Endodermal cell (in vitro differentiated cells): ENCODE results near the gene LRRN1. TPM values are rescaled to one million over a fixed set of nuclear protein-coding genes. Genes with fewer than 3 reads are reported as not detected.

Experiments used
- DNase-seq: peaks from one replicate; pipeline ENCODE4 v3.0.0-alpha.2; 2017
- H3K27ac ChIP-seq: 2 replicates; pipeline ENCODE4 v1.5.1; 2013; ENCODE audit warnings: mild to moderate bottlenecking, low read depth, low read length, moderate library complexity
- H3K27me3 ChIP-seq: 2 replicates; pipeline ENCODE4 v1.6.1; 2013; ENCODE audit warnings: mild to moderate bottlenecking, low read length, moderate library complexity; ENCODE audit not compliant: insufficient read depth, control insufficient read depth, poor library complexity, severe bottlenecking
- H3K36me3 ChIP-seq: 2 replicates; pipeline ENCODE4 v1.7.0; 2013; ENCODE audit warnings: mild to moderate bottlenecking, low read length, moderate library complexity; ENCODE audit not compliant: control insufficient read depth, insufficient read depth
- H3K4me1 ChIP-seq: one replicate; pipeline ENCODE4 v1.7.0; 2013; ENCODE audit warnings: low read length; ENCODE audit not compliant: control insufficient read depth, insufficient read depth
- H3K4me3 ChIP-seq: 2 replicates; pipeline ENCODE4 v1.5.1; 2013; ENCODE audit warnings: mild to moderate bottlenecking, low read length, moderate library complexity
- H3K9ac ChIP-seq: 2 replicates; pipeline ENCODE4 v1.6.1; 2013; ENCODE audit warnings: mild to moderate bottlenecking, low read length, moderate library complexity; ENCODE audit not compliant: poor library complexity, severe bottlenecking; ENCODE audit errors: extremely low read depth
- H3K9me3 ChIP-seq: 2 replicates; pipeline ENCODE4 v1.6.1; 2013; ENCODE audit warnings: mild to moderate bottlenecking, low read length, moderate library complexity; ENCODE audit not compliant: control insufficient read depth
- H3K27ac Mint-ChIP-seq: 2 replicates; pipeline ENCODE4 v1.8.0; 2020; ENCODE audit warnings: mixed read lengths
- H3K27me3 Mint-ChIP-seq: 2 replicates; pipeline ENCODE4 v1.8.0; 2021; ENCODE audit warnings: mild to moderate bottlenecking, mixed read lengths; ENCODE audit not compliant: insufficient read depth
- H3K36me3 Mint-ChIP-seq: 2 replicates; pipeline ENCODE4 v1.8.0; 2020; ENCODE audit warnings: low read depth, mixed read lengths
- H3K4me1 Mint-ChIP-seq: 2 replicates; pipeline ENCODE4 v1.8.0; 2020; ENCODE audit warnings: mixed read lengths
- H3K4me3 Mint-ChIP-seq: 2 replicates; pipeline ENCODE4 v1.8.0; 2020; ENCODE audit warnings: mild to moderate bottlenecking, moderate library complexity, mixed read lengths
- H3K9me3 Mint-ChIP-seq: 2 replicates; pipeline ENCODE4 v1.8.0; 2020; ENCODE audit warnings: mild to moderate bottlenecking, mixed read lengths
- CTCF ChIP-seq: fragments of 200-600 bp; sonication (generic); conservative IDR thresholded peaks from 2 replicates; pipeline ENCODE4 v1.5.0; 2021; ENCODE audit warnings: antibody characterized with exemption, mild to moderate bottlenecking
- WGBS, 2 experiments: methylation state at CpG; one replicate each; pipeline versions ENCODE4 v1.1.5 to v1.1.7; 2013; ENCODE audit warnings: missing lambda C conversion rate in 2 of 2, mixed read lengths in 1 of 2; ENCODE audit not compliant: insufficient coverage in 1 of 2, insufficient read length in 1 of 2; 5-methylcytosine and 5-hydroxymethylcytosine counted together
- total RNA-seq, 2 donors: library from RNA; stranded (reverse); fragmentation: NEBNext Ultra II Directional in 1 of 2; extraction: Animal tissue kit (Norgen Biotek cat#: 25700) in 1 of 2; gene quantifications; 2 replicates in 1 of 2; 3 replicates in 1 of 2; pipeline ENCODE4 v1.2.1, GENCODE V29; 2021

Gene LRRN1
- total RNA-seq, 2 donors from 2014 or later: 109 to 222 TPM

- Histone ChIP-seq H3K27ac (peak overlapping the region; percentile 99), H3K4me1 (peaks cover 5% of the 10 kb centered on the region), H3K4me3 (peak overlapping the region; percentile 79), H3K9ac (peak overlapping the region; percentile 82), H3K36me3 (peaks cover 12% of the 10 kb centered on the region), H3K27me3 (no peaks in the 10 kb centered on the region), H3K9me3 (peaks cover 9% of the 10 kb centered on the region)
- no peak for TF ChIP-seq CTCF
- Mint-ChIP-seq H3K27ac (peak overlapping the region; percentile 90), H3K4me3 (peak overlapping the region; percentile 95), H3K27me3 (peaks cover 23% of the 10 kb centered on the region), H3K4me1 (peaks cover 31% of the 10 kb centered on the region), H3K36me3 (peaks cover 24% of the 10 kb centered on the region), H3K9me3 (peaks cover 8% of the 10 kb centered on the region)
- DNase-seq: peak; percentile 83
- 1% methylated on average over 32 to 37 of the region's 37 CpGs for WGBS, 2 experiments
Measured at GRCh38 chr3:3798631-3799113, 559 bp upstream of the LRRN1 start.

GRCh38 chr3:3800080-3800455 lies 837 bp downstream of the LRRN1 start:
- H3K4me3 ChIP-seq: peak overlapping the region; percentile 98
- peaks cover 9% of the 10 kb centered on the region for H3K9me3 ChIP-seq
- peaks cover 23% of the 10 kb centered on the region for H3K27me3 Mint-ChIP-seq
- H3K4me3 Mint-ChIP-seq: peak overlapping the region; percentile 95
- WGBS, 2 experiments: 0% methylated on average over 1 to 19 of the region's 19 CpGs
- H3K36me3 Mint-ChIP-seq: peaks cover 36% of the 10 kb centered on the region
- H3K9ac ChIP-seq: peak overlapping the region; percentile 82
- H3K4me1 Mint-ChIP-seq: peaks cover 41% of the 10 kb centered on the region
- peaks cover 5% of the 10 kb centered on the region for H3K9me3 Mint-ChIP-seq
- H3K27me3 ChIP-seq: no peaks in the 10 kb centered on the region
- DNase-seq: peak; percentile 76
- no peak for TF ChIP-seq CTCF
- H3K4me1 ChIP-seq: peaks cover 9% of the 10 kb centered on the region
- H3K27ac ChIP-seq: peak overlapping the region; percentile 98
- H3K36me3 ChIP-seq: peaks cover 24% of the 10 kb centered on the region
- peak overlapping the region; percentile 84 for H3K27ac Mint-ChIP-seq

- DNase-seq: peak; percentile 70
- H3K9ac ChIP-seq: peak overlapping the region; percentile 82
- WGBS, 2 experiments: 0 to 1% methylated on average over 17 to 53 of the region's 53 CpGs
- Mint-ChIP-seq H3K4me1 (peaks cover 49% of the 10 kb centered on the region), H3K4me3 (peak overlapping the region; percentile 95), H3K36me3 (peaks cover 40% of the 10 kb centered on the region), H3K27me3 (peaks cover 19% of the 10 kb centered on the region), H3K27ac (peak overlapping the region; percentile 80), H3K9me3 (no peaks in the 10 kb centered on the region)
- peaks cover 32% of the 10 kb centered on the region for H3K36me3 ChIP-seq
- H3K27me3 ChIP-seq: no peaks in the 10 kb centered on the region
- TF ChIP-seq CTCF: no peak
- peak overlapping the region; percentile 98 for H3K27ac ChIP-seq
- peak overlapping the region; percentile 98 for H3K4me3 ChIP-seq
- H3K4me1 ChIP-seq: peaks cover 9% of the 10 kb centered on the region
- H3K9me3 ChIP-seq: peaks cover 2% of the 10 kb centered on the region
Measured at GRCh38 chr3:3800685-3801493, 1.7 kb downstream of the LRRN1 start.
